LNCaP clone FGC (cell line): ENCODE data around the gene NOP14.

Experiments
- DNase-seq: peaks from one replicate; pipeline ENCODE4 v3.0.0-alpha.2; 2011; ENCODE audit warnings: low read depth
- H3K4me3 ChIP-seq: 2 replicates; pipeline ENCODE4 v1.5.1; 2011; ENCODE audit warnings: mild to moderate bottlenecking, low read depth, low read length, control low read depth
- TF ChIP-seq, protein P1 (sequence below): IDR thresholded peaks from 2 replicates; pipeline ENCODE4 v1.5.1; 2012; ENCODE audit warnings: mild to moderate bottlenecking; ENCODE audit not compliant: control insufficient read depth, insufficient read depth; ENCODE audit errors: extremely low read depth

NOP14 gene

DNA sequence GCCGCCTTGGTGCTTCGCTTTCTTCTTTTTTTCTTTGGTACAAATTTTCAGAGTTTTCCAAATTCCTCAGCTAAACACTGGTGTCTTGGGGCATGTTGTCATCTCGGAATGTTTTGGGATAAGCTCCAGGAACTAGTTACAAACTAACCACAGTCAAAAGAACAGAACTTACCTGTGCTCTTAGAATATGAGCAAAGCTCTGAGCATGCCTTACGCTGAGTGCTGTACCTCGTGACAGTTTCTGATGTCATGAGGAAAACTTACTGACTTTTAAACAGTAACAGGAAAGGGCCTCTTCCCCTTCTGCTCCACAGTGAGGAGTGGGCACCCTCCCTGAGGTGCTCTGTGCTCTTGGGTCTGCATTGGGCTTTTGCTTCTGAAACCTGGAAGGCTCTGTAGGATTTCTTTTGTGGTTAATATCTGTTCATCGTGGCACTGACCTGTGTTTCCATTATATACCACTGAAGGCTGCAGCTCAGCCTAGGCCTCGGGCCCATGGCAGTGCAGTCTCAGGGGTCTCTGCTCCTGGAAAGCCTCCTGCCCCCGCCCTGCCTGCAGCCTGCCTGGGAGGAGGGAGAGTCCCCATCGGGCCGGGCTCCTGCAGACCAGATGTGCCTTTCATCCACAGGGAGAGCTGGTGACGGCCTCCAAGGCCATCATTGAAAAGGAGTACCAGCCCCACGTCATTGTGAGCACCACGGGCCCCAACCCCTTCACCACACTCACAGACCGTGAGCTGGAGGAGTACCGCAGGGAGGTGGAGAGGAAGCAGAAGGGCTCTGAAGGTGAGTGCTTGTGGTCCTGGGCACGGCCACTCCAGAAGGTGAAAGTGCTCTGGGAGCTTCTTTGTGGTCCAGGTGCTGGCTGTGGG lies 48.7 kb downstream of the NOP14 start:
- no peak overlapping the region for H3K4me3 ChIP-seq
- TF ChIP-seq, protein P1, sequence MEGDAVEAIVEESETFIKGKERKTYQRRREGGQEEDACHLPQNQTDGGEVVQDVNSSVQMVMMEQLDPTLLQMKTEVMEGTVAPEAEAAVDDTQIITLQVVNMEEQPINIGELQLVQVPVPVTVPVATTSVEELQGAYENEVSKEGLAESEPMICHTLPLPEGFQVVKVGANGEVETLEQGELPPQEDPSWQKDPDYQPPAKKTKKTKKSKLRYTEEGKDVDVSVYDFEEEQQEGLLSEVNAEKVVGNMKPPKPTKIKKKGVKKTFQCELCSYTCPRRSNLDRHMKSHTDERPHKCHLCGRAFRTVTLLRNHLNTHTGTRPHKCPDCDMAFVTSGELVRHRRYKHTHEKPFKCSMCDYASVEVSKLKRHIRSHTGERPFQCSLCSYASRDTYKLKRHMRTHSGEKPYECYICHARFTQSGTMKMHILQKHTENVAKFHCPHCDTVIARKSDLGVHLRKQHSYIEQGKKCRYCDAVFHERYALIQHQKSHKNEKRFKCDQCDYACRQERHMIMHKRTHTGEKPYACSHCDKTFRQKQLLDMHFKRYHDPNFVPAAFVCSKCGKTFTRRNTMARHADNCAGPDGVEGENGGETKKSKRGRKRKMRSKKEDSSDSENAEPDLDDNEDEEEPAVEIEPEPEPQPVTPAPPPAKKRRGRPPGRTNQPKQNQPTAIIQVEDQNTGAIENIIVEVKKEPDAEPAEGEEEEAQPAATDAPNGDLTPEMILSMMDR: no peak
- no peak for DNase-seq

DNA sequence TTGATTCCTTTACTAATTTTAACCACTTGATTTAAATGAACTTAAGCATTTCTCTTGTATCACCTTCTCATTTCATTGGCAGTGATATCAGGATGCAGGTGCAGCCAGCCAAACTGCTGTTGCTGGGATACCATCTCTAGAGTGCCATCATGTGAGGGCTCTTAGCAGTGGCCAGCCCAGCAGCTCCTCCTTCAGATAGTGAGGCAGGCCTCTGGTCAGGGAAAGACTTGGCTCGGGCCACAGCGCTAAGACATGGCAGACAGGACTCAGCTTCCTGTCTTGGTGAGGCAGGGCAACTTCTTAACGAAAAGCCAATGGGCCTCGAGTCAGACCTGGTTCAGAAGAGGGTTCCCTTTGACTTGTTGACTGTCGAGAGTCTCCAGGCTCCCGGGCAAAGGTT lies 50.0 kb downstream of the NOP14 start:
- no peak for DNase-seq
- TF ChIP-seq, protein P1: no peak
- no peak overlapping the region for H3K4me3 ChIP-seq

DNA sequence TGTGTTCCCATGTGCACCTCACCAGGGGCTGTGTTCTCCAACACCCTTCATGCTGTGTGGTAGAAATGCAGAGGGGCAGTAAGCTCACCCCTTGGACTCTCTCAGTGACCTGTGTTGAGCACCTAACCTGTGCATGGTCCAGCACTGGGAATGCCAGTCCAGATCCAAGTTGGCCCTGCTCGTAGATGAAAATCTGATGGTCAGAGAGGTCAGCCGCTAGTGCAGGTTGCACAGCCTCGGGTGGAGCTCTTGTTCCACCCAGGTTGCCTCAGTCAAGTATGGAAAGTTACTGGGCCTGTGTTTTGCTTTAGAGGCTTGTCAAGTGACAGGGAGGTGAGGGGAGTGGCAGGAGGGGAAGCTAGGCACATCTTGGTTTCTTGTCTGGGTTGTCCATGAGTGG lies 51.3 kb downstream of the NOP14 start:
- DNase-seq: no peak
- TF ChIP-seq, protein P1: no peak
- H3K4me3 ChIP-seq: no peak overlapping the region

DNA sequence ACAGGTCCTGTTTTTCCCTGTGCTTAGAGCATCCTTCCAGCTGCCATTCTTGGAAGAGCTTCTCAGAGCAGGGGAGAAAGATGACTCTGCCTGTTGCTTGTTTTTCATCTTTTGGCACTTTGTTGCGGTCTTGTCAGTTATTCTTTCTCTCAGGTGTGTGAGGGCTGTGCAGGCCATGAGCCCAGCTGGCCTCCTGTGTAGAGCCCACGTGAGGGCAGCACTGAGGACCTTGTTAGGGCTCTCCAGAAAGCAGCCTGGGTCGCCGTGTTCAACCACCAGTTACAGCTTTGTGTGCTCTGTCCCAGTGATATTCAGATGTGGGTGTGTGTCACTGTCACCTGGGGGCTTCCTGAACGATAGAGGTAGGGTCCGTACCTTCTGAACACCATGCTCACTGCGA lies 52.8 kb downstream of the NOP14 start:
- H3K4me3 ChIP-seq: no peak overlapping the region
- no peak for DNase-seq
- TF ChIP-seq, protein P1: 0 out of 2 replicates have a peak, but pooled peaks have one; percentile 5

DNA sequence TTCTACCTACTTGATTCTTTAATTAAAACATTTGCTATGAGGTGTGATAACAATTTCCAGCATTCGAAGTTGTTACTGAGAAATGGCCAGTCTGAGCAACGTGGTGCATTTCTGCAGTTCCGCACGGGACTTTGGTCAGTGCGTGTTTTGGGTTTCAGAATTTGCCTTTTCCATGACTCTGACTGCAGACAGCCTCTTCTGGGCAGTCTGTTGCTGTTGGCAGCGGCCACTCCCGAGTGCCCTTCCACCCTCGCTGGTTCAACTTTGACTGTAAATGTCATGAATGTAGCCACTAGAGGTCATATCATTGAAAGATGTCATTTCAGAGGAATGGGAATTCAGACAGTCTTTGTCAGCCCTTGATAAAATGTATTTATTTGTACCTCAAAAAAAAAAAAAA lies 53.6 kb downstream of the NOP14 start:
- DNase-seq: no peak
- H3K4me3 ChIP-seq: no peak overlapping the region
- TF ChIP-seq, protein P1: no peak

DNA sequence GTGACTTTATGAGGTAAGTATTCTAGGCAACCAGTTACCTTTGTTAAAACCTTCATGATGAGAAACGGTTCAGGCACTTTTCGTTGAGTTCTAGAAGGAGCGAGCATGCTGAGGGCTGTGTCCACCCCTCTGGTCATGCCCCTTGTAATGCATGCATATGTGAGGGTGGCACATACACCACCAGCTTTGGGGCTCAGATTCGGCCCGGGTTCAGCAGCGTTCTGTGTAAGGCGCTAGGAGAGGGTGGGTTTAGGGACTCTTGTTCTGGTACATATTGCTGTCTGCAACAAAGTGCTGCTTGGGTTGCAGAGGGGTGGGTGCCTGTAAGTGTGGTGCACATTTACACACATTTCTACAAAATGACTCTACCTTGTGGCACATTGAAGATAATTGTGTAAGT lies 54.5 kb downstream of the NOP14 start:
- no peak for DNase-seq
- TF ChIP-seq, protein P1: no peak
- no peak overlapping the region for H3K4me3 ChIP-seq
